HEK293 (cell line): Measurements from ENCODE around the gene PRPF6.

Experiments
- CTCF ChIA-PET: fragments of 350-600 bp; formaldehyde crosslinking; extraction: SDS; loops from one replicate; lab custom pipeline; 2021; ENCODE audit warnings: antibody characterized with exemption; lab: Yijun Ruan, JAX
- POLR2A ChIA-PET: fragments of 300-600 bp; formaldehyde crosslinking; extraction: SDS; loops from one replicate; lab custom pipeline; 2020; ENCODE audit warnings: antibody characterized with exemption, inconsistent platforms; lab: Yijun Ruan, JAX
- H3K27ac ChIP-seq: fragments of 200-500 bp; sonication (Bioruptor generic); 2 replicates; pipeline ENCODE4 v1.5.1; 2014; ENCODE audit warnings: low read depth, low read length, control low read depth, inconsistent platforms; ENCODE audit errors: extremely low read depth
- H3K36me3 ChIP-seq, 2 experiments: fragments of 200-500 bp in 1 of 2; sonication (Bioruptor generic) in 1 of 2; 1 replicate in 1 of 2; 2 replicates in 1 of 2; pipeline ENCODE4 v1.5.1; 2014 to 2017; ENCODE audit warnings: inconsistent platforms in 2 of 2, low read length in 2 of 2; ENCODE audit not compliant: control insufficient read depth in 2 of 2, insufficient read depth in 1 of 2
- H3K4me1 ChIP-seq: fragments of 200-500 bp; sonication (Bioruptor generic); 2 replicates; pipeline ENCODE4 v1.5.1; 2014; ENCODE audit warnings: mild to moderate bottlenecking, low read length, inconsistent platforms; ENCODE audit not compliant: control insufficient read depth, insufficient read depth
- H3K4me3 ChIP-seq: 2 replicates; pipeline ENCODE4 v1.5.1; 2011; ENCODE audit warnings: low read depth, mild to moderate bottlenecking, control low read depth, low read length, moderate library complexity
- H3K9me3 ChIP-seq: fragments of 200-500 bp; sonication (Bioruptor generic); 2 replicates; pipeline ENCODE4 v1.5.1; 2014; ENCODE audit warnings: low read depth, low read length, inconsistent platforms; ENCODE audit not compliant: control insufficient read depth, insufficient read depth
- GLIS2 ChIP-seq: fragments of 450-650 bp; formaldehyde crosslinking; IDR thresholded peaks from 2 replicates; pipeline ENCODE4 v1.5.1; 2016; ENCODE audit warnings: missing biosample characterization, missing genetic modification characterization
- HOXC10 ChIP-seq: sonication (generic); formaldehyde crosslinking; IDR thresholded peaks from 2 replicates; pipeline ENCODE4 v1.8.1; 2023; ENCODE audit warnings: mild to moderate bottlenecking, missing genetic modification reagents
- SCRT1 ChIP-seq: fragments of 450-650 bp; formaldehyde crosslinking; IDR thresholded peaks from 2 replicates; pipeline ENCODE4 v1.5.1; 2016; ENCODE audit warnings: missing biosample characterization, missing genetic modification characterization, borderline replicate concordance
- WT1 ChIP-seq: fragments of 450-650 bp; formaldehyde crosslinking; IDR thresholded peaks from 2 replicates; pipeline ENCODE4 v1.5.1; 2016; ENCODE audit warnings: missing biosample characterization, missing genetic modification characterization
- ZBTB17 ChIP-seq: fragments of 450-650 bp; formaldehyde crosslinking; IDR thresholded peaks from 2 replicates; pipeline ENCODE4 v1.5.1; 2016; ENCODE audit warnings: missing biosample characterization, missing genetic modification characterization
- ZFHX2 ChIP-seq: fragments of 450-650 bp; formaldehyde crosslinking; conservative IDR thresholded peaks from 2 replicates; pipeline ENCODE4 v1.5.1; 2016; ENCODE audit warnings: missing biosample characterization, missing genetic modification characterization
- ZNF266 ChIP-seq: fragments of 450-650 bp; formaldehyde crosslinking; IDR thresholded peaks from 2 replicates; pipeline ENCODE4 v1.5.1; 2016; ENCODE audit warnings: missing biosample characterization, missing genetic modification characterization, low read depth
- ZNF311 ChIP-seq: fragments of 450-650 bp; formaldehyde crosslinking; IDR thresholded peaks from 2 replicates; pipeline ENCODE4 v1.5.1; 2017; ENCODE audit warnings: missing biosample characterization, missing genetic modification characterization, borderline replicate concordance
- ZNF341 ChIP-seq: fragments of 450-650 bp; formaldehyde crosslinking; IDR thresholded peaks from 2 replicates; pipeline ENCODE4; 2016; ENCODE audit warnings: low read depth, missing biosample characterization, missing genetic modification characterization
- ZNF391 ChIP-seq: fragments of 450-650 bp; formaldehyde crosslinking; IDR thresholded peaks from 2 replicates; pipeline ENCODE4 v1.5.1; 2016; ENCODE audit warnings: low read depth, missing biosample characterization, missing genetic modification characterization, borderline replicate concordance
- ZNF521 ChIP-seq: fragments of 450-650 bp; formaldehyde crosslinking; IDR thresholded peaks from 2 replicates; pipeline ENCODE4 v1.5.1; 2017; ENCODE audit warnings: missing biosample characterization, mild to moderate bottlenecking, missing genetic modification characterization
- ZNF549 ChIP-seq: fragments of 450-650 bp; IDR thresholded peaks from 2 replicates; pipeline ENCODE4 v1.5.1; 2018; ENCODE audit warnings: missing biosample characterization, missing genetic modification characterization, mild to moderate bottlenecking, inconsistent platforms, moderate library complexity
- ZNF664 ChIP-seq: fragments of 450-650 bp; formaldehyde crosslinking; IDR thresholded peaks from 2 replicates; pipeline ENCODE4 v1.5.1; 2016; ENCODE audit warnings: missing biosample characterization, missing genetic modification characterization
- ZSCAN16 ChIP-seq: fragments of 450-650 bp; formaldehyde crosslinking; IDR thresholded peaks from 2 replicates; pipeline ENCODE4 v1.5.1; 2016; ENCODE audit warnings: missing biosample characterization, missing genetic modification characterization
- ZSCAN30 ChIP-seq: fragments of 450-650 bp; IDR thresholded peaks from 2 replicates; pipeline ENCODE4 v1.5.1; 2018; ENCODE audit warnings: missing biosample characterization, mild to moderate bottlenecking, missing genetic modification characterization, moderate library complexity
- TF ChIP-seq, protein P1 (sequence below): IDR thresholded peaks from 2 replicates; pipeline ENCODE4 v1.6.1; 2011; ENCODE audit warnings: mild to moderate bottlenecking, low read depth, low read length, borderline replicate concordance
- TF ChIP-seq, protein P2 (sequence below): fragments of 450-650 bp; formaldehyde crosslinking; IDR thresholded peaks from 2 replicates; pipeline ENCODE4 v1.5.1; 2017; ENCODE audit warnings: missing biosample characterization, mild to moderate bottlenecking, missing genetic modification characterization, moderate library complexity
- TF ChIP-seq, protein P3 (sequence below): fragments of 450-650 bp; formaldehyde crosslinking; IDR thresholded peaks from 2 replicates; pipeline ENCODE4 v1.5.1; 2016; ENCODE audit warnings: missing biosample characterization, missing genetic modification characterization
- TF ChIP-seq, protein P4 (sequence below): fragments of 450-650 bp; formaldehyde crosslinking; IDR thresholded peaks from 2 replicates; pipeline ENCODE4 v1.5.1; 2016; ENCODE audit warnings: missing biosample characterization, missing genetic modification characterization, low read depth

Gene PRPF6

DNA sequence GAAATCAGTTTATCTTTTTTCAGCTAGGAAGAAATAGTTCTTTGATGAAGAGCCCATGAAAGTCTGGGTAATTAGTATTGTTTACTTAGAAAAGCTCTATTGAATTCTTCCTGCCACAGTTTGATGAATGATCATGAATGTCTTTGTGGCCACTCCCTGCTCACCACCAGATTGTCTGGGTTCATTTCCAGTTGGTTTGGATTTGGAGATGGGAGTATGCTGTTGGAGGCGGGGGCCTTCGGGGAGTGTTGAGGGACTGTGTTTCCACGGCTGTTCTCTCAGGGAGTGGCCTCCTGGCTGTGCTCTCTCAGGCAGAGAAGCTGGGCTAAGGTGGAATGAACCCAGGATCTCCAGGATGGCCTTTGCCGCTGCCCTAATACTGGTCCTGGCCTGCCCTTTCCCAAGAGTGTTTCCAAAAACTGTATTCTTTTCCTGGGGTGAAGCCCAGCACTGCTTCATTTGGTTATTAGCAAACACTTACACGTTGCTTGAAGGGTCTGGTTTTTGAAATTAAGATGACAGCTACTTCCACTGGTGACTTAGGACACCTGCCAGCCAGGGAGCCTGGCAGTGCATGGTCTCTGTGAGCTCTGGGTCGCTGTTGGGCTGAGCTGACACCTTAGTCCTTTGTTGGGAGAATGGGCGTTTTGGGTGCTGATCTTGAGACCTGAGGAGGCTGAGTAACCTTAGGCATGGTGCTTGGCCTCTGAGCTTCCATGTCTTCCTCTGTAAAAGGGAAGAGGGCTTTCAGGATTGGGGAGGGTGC is 23.2 kb downstream of the PRPF6 start:
- ChIA-PET CTCF (interaction anchor here (2.0 kb wide), 1 partner anchor 35 kb away, joined by 7 read pairs; no protein-coding TSS in a partner anchor), POLR2A (no interaction called here)
- TF ChIP-seq ZNF341 (peak; percentile 70), WT1 (peak; percentile 86), ZNF311 (no peak), SCRT1 (no peak), ZNF521 (tag by site-specific recombination) (no peak), ZFHX2 (tag by site-specific recombination) (no peak), ZSCAN16 (tag by site-specific recombination) (no peak), ZSCAN30 (tag by site-specific recombination) (no peak)
- TF ChIP-seq, protein P1, sequence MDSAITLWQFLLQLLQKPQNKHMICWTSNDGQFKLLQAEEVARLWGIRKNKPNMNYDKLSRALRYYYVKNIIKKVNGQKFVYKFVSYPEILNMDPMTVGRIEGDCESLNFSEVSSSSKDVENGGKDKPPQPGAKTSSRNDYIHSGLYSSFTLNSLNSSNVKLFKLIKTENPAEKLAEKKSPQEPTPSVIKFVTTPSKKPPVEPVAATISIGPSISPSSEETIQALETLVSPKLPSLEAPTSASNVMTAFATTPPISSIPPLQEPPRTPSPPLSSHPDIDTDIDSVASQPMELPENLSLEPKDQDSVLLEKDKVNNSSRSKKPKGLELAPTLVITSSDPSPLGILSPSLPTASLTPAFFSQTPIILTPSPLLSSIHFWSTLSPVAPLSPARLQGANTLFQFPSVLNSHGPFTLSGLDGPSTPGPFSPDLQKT = no peak
- TF ChIP-seq, protein P2, sequence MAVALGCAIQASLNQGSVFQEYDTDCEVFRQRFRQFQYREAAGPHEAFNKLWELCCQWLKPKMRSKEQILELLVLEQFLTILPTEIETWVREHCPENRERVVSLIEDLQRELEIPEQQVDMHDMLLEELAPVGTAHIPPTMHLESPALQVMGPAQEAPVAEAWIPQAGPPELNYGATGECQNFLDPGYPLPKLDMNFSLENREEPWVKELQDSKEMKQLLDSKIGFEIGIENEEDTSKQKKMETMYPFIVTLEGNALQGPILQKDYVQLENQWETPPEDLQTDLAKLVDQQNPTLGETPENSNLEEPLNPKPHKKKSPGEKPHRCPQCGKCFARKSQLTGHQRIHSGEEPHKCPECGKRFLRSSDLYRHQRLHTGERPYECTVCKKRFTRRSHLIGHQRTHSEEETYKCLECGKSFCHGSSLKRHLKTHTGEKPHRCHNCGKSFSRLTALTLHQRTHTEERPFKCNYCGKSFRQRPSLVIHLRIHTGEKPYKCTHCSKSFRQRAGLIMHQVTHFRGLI (tag by site-specific recombination) = no peak
- Histone ChIP-seq H3K9me3 (no peaks in the 10 kb centered on the region), H3K27ac (no peak overlapping the region), H3K4me1 (no peaks in the 10 kb centered on the region; the same call in 1 of the 2 replicates), H3K4me3 (no peak overlapping the region), H3K36me3 (peaks cover 35 to 81% of the 10 kb centered on the region in 2 experiments)

DNA sequence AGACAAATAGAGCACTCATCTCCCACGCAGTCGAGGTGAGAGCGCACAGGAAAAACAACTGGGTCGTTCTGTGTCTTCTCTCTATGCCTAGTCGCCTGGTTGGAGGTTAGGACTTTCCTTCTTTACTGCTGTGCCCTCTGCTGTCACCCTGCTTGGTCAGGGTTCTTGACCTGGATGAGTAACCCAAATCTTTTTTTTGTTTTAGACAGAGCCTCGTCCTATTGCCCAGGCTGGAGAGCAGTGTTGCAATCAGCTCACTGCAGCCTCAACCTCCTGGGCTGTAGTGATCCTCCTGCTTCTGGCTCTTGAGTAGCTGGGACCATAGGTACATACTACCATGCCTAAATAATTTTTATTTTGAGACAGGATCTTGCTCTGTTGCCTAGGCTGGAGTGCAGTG is 24.5 kb downstream of the PRPF6 start:
- H3K36me3 ChIP-seq = peaks cover 34 to 81% of the 10 kb centered on the region in 2 experiments
- no peaks in the 10 kb centered on the region; the same call in 1 of the 2 replicates for H3K4me1 ChIP-seq
- CTCF ChIA-PET = no interaction called here

More for the DNA sequence above, 24.5 kb downstream of the PRPF6 start:
- H3K4me3 ChIP-seq = no peak overlapping the region
- POLR2A ChIA-PET = no interaction called here
- no peaks in the 10 kb centered on the region for H3K9me3 ChIP-seq
- TF ChIP-seq, protein P3, sequence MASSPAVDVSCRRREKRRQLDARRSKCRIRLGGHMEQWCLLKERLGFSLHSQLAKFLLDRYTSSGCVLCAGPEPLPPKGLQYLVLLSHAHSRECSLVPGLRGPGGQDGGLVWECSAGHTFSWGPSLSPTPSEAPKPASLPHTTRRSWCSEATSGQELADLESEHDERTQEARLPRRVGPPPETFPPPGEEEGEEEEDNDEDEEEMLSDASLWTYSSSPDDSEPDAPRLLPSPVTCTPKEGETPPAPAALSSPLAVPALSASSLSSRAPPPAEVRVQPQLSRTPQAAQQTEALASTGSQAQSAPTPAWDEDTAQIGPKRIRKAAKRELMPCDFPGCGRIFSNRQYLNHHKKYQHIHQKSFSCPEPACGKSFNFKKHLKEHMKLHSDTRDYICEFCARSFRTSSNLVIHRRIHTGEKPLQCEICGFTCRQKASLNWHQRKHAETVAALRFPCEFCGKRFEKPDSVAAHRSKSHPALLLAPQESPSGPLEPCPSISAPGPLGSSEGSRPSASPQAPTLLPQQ = no peak
- TF ChIP-seq ZBTB17 (tag by site-specific recombination) (no peak), ZNF391 (tag by site-specific recombination) (no peak), ZNF266 (tag by site-specific recombination) (no peak), GLIS2 (tag by site-specific recombination) (no peak), HOXC10 (CRISPR knock-in tag) (no peak), ZNF664 (tag by site-specific recombination) (no peak), ZNF549 (tag by site-specific recombination) (no peak)
- TF ChIP-seq, protein P4, sequence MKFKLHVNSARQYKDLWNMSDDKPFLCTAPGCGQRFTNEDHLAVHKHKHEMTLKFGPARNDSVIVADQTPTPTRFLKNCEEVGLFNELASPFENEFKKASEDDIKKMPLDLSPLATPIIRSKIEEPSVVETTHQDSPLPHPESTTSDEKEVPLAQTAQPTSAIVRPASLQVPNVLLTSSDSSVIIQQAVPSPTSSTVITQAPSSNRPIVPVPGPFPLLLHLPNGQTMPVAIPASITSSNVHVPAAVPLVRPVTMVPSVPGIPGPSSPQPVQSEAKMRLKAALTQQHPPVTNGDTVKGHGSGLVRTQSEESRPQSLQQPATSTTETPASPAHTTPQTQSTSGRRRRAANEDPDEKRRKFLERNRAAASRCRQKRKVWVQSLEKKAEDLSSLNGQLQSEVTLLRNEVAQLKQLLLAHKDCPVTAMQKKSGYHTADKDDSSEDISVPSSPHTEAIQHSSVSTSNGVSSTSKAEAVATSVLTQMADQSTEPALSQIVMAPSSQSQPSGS = no peak
- H3K27ac ChIP-seq = no peak overlapping the region
